NCI-H2081 treated with DMSO at 0.1 percent for 48 hours (cell line): ENCODE data around the gene UNC80.

Experiments
- DNase-seq: peaks from one replicate; lab custom pipeline; 2025; lab: John Stamatoyannopoulos, UW

Gene UNC80

GRCh38 chr2:210020138-210020537, 248.5 kb downstream of the UNC80 start:
- no peak for DNase-seq

DNA sequence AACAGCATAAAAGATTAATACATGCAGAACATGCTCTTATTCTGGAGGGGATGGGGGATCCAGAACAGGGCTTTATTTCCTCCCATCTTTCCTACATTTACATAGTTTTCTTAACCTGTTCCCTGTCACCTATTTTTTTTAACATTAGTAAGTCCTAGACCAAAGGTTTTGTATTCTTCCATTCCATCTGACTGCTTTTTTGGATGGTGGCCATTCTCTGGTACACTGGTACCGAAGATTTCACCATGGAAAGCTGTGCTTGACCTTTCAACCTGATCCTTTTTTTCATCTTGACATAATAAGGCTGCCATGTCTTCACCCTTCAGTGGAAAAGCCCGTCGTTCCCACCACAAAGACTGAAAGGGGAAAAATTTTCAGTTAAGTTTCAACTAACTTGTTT, 251.2 kb downstream of the UNC80 start:
- no peak for DNase-seq

DNA sequence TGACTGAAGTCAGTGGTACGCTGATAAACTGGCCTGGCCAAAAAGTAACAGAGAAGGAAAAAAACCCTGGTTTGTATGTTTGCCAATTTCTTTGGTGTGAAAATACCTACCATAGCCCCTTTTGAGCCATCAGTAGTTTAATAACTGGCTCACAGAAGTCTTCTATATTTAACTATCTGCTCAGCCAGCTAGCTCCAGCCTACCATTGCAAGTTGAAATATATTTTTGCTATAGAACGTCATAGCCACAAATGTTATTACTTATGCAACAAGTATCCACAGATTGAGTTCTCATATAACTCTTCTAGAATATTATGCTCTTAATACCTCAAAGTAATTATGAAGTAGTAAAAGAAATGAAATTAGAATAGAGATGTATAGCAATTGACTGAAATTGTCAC, 256.0 kb downstream of the UNC80 start:
- DNase-seq = no peak

DNA sequence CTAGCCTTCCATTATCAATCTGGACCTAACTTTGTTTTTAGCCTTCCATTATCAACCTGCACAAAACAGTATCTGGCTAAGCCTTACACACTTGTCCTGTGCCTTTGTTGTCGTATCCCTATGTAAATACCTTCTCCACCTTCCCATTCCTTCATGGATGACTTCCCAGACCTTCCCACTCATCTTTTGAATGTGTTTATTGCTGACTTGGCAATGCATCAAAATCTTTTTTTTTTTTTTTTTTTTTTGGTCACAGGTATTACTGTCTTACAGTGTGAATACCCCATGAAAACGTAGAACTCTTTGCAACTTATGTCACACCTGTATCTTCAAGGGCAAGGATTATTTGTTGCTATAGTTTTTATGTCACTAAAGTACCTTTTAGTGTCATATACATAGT, 256.5 kb downstream of the UNC80 start:
- no peak for DNase-seq

DNA sequence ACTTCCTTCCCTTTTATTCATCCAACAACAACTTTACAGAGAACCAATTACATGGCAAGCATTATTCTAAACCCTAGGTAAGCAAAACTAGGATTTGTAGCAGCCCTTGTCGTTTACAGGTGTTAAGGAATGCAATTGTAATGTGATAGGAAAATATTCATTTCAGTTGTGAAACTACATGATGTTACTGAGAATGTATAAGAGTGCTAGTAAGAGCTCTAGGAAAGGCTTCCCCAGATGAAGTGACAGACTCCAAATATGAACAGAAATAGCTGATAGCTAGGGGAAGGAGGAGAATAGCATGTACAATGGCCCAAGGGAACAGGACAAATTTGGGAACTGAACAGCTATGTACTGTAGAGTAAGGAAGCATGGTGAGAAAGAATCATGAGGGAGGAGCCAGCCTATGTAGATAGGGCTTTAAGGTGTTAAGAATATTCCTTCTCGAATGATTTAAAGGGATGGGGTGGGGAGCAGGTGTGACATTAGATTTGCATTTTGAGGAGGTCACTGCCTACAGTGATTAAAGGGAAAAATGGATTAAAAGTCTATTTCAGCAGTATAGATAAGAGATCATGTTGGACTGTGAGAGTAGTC, 262.6 kb downstream of the UNC80 start:
- DNase-seq = no peak

GRCh38 chr2:210035679-210036078, 264.0 kb downstream of the UNC80 start:
- DNase-seq = no peak

DNA sequence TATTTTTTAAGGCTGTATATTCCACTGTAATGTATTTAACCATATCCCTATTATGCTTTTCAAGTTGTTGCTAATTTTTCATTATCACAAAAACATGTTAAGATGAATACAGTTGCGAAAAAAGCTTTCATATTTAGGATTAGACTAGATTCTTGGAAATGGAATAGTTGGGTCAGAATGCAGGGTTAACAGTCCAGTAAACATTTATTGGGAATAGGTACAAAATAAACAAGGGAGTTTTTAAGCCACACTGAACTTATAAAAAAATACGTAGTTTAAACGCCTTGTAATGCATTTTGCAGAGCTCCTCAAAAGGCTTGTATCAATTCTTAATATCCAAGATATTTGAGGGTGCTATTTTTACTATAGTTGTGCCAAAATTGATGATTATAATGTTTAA, 266.4 kb downstream of the UNC80 start:
- no peak for DNase-seq

DNA sequence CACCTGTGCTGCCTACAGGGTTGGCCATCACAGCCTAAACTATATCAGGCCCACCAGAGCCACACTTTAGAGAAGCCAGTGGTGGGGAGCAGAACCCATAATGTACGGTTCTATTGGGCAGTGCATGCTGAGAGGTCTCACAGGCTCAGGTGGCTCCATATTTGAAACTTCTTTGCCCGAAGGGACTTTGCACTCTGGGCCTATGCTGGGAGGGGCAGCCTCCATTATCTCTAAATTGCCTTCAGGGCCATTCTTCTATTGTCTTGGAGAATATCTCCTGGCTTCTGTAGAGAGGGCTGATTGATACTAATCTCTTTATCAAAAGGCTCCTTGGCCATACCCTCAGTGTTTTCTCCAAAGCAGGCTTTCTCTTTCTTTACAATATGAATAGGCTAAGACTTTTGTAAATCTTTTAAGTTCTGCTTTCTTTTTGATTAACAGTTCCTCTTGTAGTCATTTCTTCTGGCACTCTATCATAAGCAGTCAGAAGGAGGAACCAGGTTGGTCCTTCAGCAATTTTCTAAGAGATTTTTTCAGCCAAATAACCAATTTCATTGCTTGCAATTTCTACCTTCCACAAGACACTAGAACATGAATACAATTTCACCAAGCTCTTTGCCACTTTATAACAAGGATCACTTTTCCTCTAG, 275.3 kb downstream of the UNC80 start:
- no peak for DNase-seq
